GM23338 (cell line): Measurements from ENCODE around the gene SMYD3. TPM values are rescaled to one million over a fixed set of nuclear protein-coding genes. Genes with fewer than 3 reads are reported as not detected.

ENCODE experiments used
- ATAC-seq: fragments of 200-7000 bp; cut with Tn5 transposase; 3 replicates; pipeline ENCODE4 v1.9.1; 2020
- DNase-seq: peaks from one replicate; pipeline ENCODE4 v3.0.0-alpha.2; 2015; ENCODE audit warnings: low spot score
- H2AFZ ChIP-seq: fragments of 200-600 bp; sonication (generic); 2 replicates; pipeline ENCODE4 v1.8.0; 2016; ENCODE audit warnings: antibody characterized with exemption, mild to moderate bottlenecking, moderate library complexity
- H3F3A ChIP-seq: fragments of 200-600 bp; sonication (generic); replicated peaks from 2 replicates; pipeline ENCODE4 v1.8.0; 2017; ENCODE audit warnings: antibody characterized with exemption, mixed run types, low read depth
- H3K27ac ChIP-seq: fragments of 200-600 bp; sonication (generic); 2 replicates; pipeline ENCODE4 v1.6.1; 2016; ENCODE audit warnings: low read depth
- H3K27me3 ChIP-seq: fragments of 200-600 bp; sonication (generic); 2 replicates; pipeline ENCODE4 v1.8.0; 2016; ENCODE audit warnings: mild to moderate bottlenecking, mixed run types, moderate library complexity; ENCODE audit not compliant: insufficient read depth
- H3K36me3 ChIP-seq: fragments of 200-600 bp; sonication (generic); 2 replicates; pipeline ENCODE4 v1.8.0; 2016; ENCODE audit warnings: mild to moderate bottlenecking; ENCODE audit not compliant: insufficient read depth
- H3K4me1 ChIP-seq: fragments of 200-600 bp; sonication (generic); 2 replicates; pipeline ENCODE4 v1.8.0; 2016; ENCODE audit warnings: mild to moderate bottlenecking, moderate library complexity; ENCODE audit not compliant: insufficient read depth
- H3K4me2 ChIP-seq: fragments of 200-600 bp; sonication (generic); 2 replicates; pipeline ENCODE4 v1.7.1; 2017; ENCODE audit warnings: mixed run types
- H3K4me3 ChIP-seq: fragments of 200-600 bp; sonication (generic); 2 replicates; pipeline ENCODE4 v1.6.1; 2016; ENCODE audit warnings: mixed run types
- H3K79me2 ChIP-seq: fragments of 200-600 bp; sonication (generic); replicated peaks from 2 replicates; pipeline ENCODE4 v1.8.0; 2017; ENCODE audit warnings: mild to moderate bottlenecking; ENCODE audit not compliant: insufficient read depth
- H3K9me2 ChIP-seq: fragments of 200-600 bp; sonication (generic); 2 replicates; pipeline ENCODE4 v1.8.0; 2017; ENCODE audit not compliant: insufficient read depth
- H4K20me1 ChIP-seq: fragments of 200-600 bp; sonication (generic); replicated peaks from 2 replicates; pipeline ENCODE4 v1.8.0; 2017; ENCODE audit warnings: mild to moderate bottlenecking; ENCODE audit not compliant: insufficient read depth
- H3K27ac Mint-ChIP-seq: 2 replicates; pipeline ENCODE4 v1.8.0; 2020; ENCODE audit warnings: inconsistent platforms, mild to moderate bottlenecking, moderate library complexity, mixed read lengths
- H3K27me3 Mint-ChIP-seq: 3 replicates; pipeline ENCODE4 v1.8.0; 2022; ENCODE audit warnings: low read depth, mild to moderate bottlenecking, moderate library complexity, mixed read lengths, inconsistent platforms; ENCODE audit not compliant: insufficient read depth, poor library complexity
- H3K36me3 Mint-ChIP-seq: 3 replicates; pipeline ENCODE4 v1.8.0; 2021; ENCODE audit warnings: low read depth, mild to moderate bottlenecking, inconsistent platforms, moderate library complexity, mixed read lengths
- H3K4me1 Mint-ChIP-seq: 3 replicates; pipeline ENCODE4 v1.8.0; 2020; ENCODE audit warnings: mild to moderate bottlenecking, inconsistent platforms, mixed read lengths
- H3K4me3 Mint-ChIP-seq: 3 replicates; pipeline ENCODE4 v1.8.0; 2021; ENCODE audit warnings: moderate library complexity, mild to moderate bottlenecking, inconsistent platforms, mixed read lengths
- H3K9me3 Mint-ChIP-seq: 3 replicates; pipeline ENCODE4 v1.8.0; 2020; ENCODE audit warnings: moderate library complexity, mild to moderate bottlenecking, inconsistent platforms, mixed read lengths
- CREB1 ChIP-seq: fragments of 250-450 bp; sonication (Bioruptor Pico); IDR thresholded peaks from 2 replicates; pipeline ENCODE4 v1.5.0; 2020; ENCODE audit warnings: low read depth, mild to moderate bottlenecking, moderate library complexity
- EZH2 ChIP-seq: fragments of 200-600 bp; sonication (generic); IDR thresholded peaks from one replicate; pipeline ENCODE4 v1.8.0; 2017; ENCODE audit warnings: antibody characterized with exemption, mild to moderate bottlenecking, low read depth; ENCODE audit not compliant: unreplicated experiment
- EZH2phosphoT487 ChIP-seq: fragments of 200-600 bp; sonication (generic); IDR thresholded peaks from one replicate; pipeline ENCODE4 v1.8.1; 2018; ENCODE audit warnings: antibody characterized with exemption; ENCODE audit not compliant: unreplicated experiment
- JUNB ChIP-seq: IDR thresholded peaks from one replicate; pipeline ENCODE4 v1.6.1; 2016; ENCODE audit warnings: antibody characterized with exemption; ENCODE audit not compliant: unreplicated experiment
- NANOG ChIP-seq: IDR thresholded peaks from 2 replicates; pipeline ENCODE4 v1.6.1; 2016; ENCODE audit warnings: antibody characterized with exemption, borderline replicate concordance
- ZNF331 ChIP-seq: fragments of 250-450 bp; sonication (Bioruptor Pico); IDR thresholded peaks from 2 replicates; pipeline ENCODE4 v1.5.0; 2020; ENCODE audit warnings: low read depth, mild to moderate bottlenecking, moderate library complexity
- polyA plus RNA-seq: library from polyadenylated mRNA; unstranded; fragments of >200 nt; fragmentation: Nextera tagmentation; extraction: Ambion mirVana; gene quantifications from 2 replicates; pipeline ENCODE4 v1.2.1, GENCODE V29; 2016
- total RNA-seq: library from RNA; depleted of rRNA; stranded (reverse); fragments of >200 nt; shearing (Covaris generic); gene quantifications from 2 replicates; pipeline ENCODE4 v1.2.3, GENCODE V29; 2014
- TF ChIP-seq, protein P1 (sequence below), 2 experiments: fragments of 200-600 bp in 1 of 2; sonication (generic) in 1 of 2; conservative IDR thresholded peaks; 2 replicates each; pipeline versions ENCODE4 v1.5.1 to v1.6.1; 2016 to 2017; ENCODE audit warnings: antibody characterized with exemption in 2 of 2, low read depth in 2 of 2, mild to moderate bottlenecking in 2 of 2, moderate library complexity in 1 of 2
- TF ChIP-seq, protein P2 (sequence below): IDR thresholded peaks from one replicate; pipeline ENCODE4 v1.6.1; 2018; ENCODE audit warnings: antibody characterized with exemption; ENCODE audit not compliant: unreplicated experiment
- TF ChIP-seq, protein P3 (sequence below): fragments of 250-450 bp; sonication (Bioruptor Pico); IDR thresholded peaks from 2 replicates; pipeline ENCODE4 v1.5.0; 2020; ENCODE audit warnings: mild to moderate bottlenecking, moderate library complexity

The SMYD3 gene
- total and polyA plus RNA-seq, 2 experiments from 2014 or later, result 31.8 to 34.4 TPM

DNA sequence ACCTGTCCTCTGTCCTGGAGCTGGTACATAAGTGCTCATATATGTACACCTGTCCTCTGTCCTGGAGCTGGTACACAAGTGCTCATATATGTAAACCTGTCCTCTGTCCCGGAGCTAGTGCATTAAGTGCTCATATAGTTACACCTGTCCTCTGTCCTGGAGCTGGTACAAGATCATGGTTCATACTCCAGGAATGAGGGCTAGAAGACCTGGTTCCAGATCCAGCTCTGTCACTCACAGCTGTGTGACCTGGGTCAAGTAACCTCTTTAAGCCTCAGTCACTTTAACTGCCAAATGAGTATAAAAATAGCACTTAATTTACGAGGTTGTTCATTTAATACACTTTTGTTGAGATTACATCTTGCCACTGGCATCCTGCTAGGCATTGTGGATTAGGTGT, 28.0 kb downstream of the SMYD3 start:
- Histone ChIP-seq H3K9me2 (no peaks in the 10 kb centered on the region), H3K36me3 (no peaks in the 10 kb centered on the region), H3K4me2 (no peak overlapping the region), H3K27me3 (no peaks in the 10 kb centered on the region), H4K20me1 (no peaks in the 10 kb centered on the region), H3K4me1 (no peaks in the 10 kb centered on the region), H3F3A (no peaks in the 10 kb centered on the region), H3K79me2 (peaks cover 11% of the 10 kb centered on the region; the same call in 1 of the 2 replicates), H3K27ac (no peak overlapping the region), H3K4me3 (no peak overlapping the region), H2AFZ (no peak overlapping the region)
- ATAC-seq (no peak), DNase-seq (no peak)
- H3K4me3 Mint-ChIP-seq, result no peak overlapping the region
- H3K27me3 Mint-ChIP-seq, result no peaks in the 10 kb centered on the region
- no peaks in the 10 kb centered on the region for H3K9me3 Mint-ChIP-seq
- no peak for TF ChIP-seq CREB1 (CRISPR knock-in tag)
- no peak overlapping the region for H3K27ac Mint-ChIP-seq
- H3K36me3 Mint-ChIP-seq, result no peaks in the 10 kb centered on the region
- H3K4me1 Mint-ChIP-seq, result peaks cover 4% of the 10 kb centered on the region; the same call in 2 of the 3 replicates

DNA sequence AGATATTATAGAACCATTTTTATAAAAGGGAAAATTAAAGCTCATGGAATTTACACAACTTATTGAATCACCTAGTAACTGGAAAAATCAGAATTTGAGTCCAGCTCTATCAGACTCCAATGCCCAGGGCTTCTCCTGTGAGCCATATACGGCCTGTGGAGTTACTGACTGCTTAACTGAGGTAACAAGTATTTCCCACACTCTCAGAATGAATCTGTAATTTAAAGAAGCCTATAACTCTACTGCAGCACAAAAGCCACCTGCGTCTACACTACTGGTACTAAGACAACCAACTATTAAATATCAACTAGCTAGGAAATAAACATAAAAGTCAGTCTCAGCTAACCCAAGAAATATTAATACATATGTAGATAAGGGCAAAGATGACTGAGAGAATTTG, 29.4 kb downstream of the SMYD3 start:
- no peaks in the 10 kb centered on the region for H3K27me3 Mint-ChIP-seq
- no peak for DNase-seq
- Histone ChIP-seq H3F3A (no peaks in the 10 kb centered on the region), H3K36me3 (no peaks in the 10 kb centered on the region), H2AFZ (no peak overlapping the region), H3K4me1 (no peaks in the 10 kb centered on the region), H3K4me2 (no peak overlapping the region), H3K4me3 (no peak overlapping the region), H3K27ac (no peak overlapping the region), H3K9me2 (no peaks in the 10 kb centered on the region), H4K20me1 (no peaks in the 10 kb centered on the region), H3K27me3 (no peaks in the 10 kb centered on the region), H3K79me2 (peaks cover 10% of the 10 kb centered on the region; the same call in 1 of the 2 replicates)
- no peak overlapping the region for H3K4me3 Mint-ChIP-seq
- no peaks in the 10 kb centered on the region for H3K9me3 Mint-ChIP-seq
- peaks cover 4% of the 10 kb centered on the region; the same call in 2 of the 3 replicates for H3K4me1 Mint-ChIP-seq
- H3K36me3 Mint-ChIP-seq, result no peaks in the 10 kb centered on the region
- no peak for ATAC-seq
- no peak overlapping the region for H3K27ac Mint-ChIP-seq
- TF ChIP-seq ZNF331 (no peak), EZH2 (no peak), CREB1 (CRISPR knock-in tag) (no peak), EZH2phosphoT487 (no peak), JUNB (no peak), NANOG (no peak)
- TF ChIP-seq, protein P1, sequence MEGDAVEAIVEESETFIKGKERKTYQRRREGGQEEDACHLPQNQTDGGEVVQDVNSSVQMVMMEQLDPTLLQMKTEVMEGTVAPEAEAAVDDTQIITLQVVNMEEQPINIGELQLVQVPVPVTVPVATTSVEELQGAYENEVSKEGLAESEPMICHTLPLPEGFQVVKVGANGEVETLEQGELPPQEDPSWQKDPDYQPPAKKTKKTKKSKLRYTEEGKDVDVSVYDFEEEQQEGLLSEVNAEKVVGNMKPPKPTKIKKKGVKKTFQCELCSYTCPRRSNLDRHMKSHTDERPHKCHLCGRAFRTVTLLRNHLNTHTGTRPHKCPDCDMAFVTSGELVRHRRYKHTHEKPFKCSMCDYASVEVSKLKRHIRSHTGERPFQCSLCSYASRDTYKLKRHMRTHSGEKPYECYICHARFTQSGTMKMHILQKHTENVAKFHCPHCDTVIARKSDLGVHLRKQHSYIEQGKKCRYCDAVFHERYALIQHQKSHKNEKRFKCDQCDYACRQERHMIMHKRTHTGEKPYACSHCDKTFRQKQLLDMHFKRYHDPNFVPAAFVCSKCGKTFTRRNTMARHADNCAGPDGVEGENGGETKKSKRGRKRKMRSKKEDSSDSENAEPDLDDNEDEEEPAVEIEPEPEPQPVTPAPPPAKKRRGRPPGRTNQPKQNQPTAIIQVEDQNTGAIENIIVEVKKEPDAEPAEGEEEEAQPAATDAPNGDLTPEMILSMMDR (conservative IDR thresholded peaks at IDR 0.05; ENCODE audit: low read depth in 2 of 2), result no peak
- TF ChIP-seq, protein P2, sequence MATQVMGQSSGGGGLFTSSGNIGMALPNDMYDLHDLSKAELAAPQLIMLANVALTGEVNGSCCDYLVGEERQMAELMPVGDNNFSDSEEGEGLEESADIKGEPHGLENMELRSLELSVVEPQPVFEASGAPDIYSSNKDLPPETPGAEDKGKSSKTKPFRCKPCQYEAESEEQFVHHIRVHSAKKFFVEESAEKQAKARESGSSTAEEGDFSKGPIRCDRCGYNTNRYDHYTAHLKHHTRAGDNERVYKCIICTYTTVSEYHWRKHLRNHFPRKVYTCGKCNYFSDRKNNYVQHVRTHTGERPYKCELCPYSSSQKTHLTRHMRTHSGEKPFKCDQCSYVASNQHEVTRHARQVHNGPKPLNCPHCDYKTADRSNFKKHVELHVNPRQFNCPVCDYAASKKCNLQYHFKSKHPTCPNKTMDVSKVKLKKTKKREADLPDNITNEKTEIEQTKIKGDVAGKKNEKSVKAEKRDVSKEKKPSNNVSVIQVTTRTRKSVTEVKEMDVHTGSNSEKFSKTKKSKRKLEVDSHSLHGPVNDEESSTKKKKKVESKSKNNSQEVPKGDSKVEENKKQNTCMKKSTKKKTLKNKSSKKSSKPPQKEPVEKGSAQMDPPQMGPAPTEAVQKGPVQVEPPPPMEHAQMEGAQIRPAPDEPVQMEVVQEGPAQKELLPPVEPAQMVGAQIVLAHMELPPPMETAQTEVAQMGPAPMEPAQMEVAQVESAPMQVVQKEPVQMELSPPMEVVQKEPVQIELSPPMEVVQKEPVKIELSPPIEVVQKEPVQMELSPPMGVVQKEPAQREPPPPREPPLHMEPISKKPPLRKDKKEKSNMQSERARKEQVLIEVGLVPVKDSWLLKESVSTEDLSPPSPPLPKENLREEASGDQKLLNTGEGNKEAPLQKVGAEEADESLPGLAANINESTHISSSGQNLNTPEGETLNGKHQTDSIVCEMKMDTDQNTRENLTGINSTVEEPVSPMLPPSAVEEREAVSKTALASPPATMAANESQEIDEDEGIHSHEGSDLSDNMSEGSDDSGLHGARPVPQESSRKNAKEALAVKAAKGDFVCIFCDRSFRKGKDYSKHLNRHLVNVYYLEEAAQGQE, result no peak
- TF ChIP-seq, protein P3, sequence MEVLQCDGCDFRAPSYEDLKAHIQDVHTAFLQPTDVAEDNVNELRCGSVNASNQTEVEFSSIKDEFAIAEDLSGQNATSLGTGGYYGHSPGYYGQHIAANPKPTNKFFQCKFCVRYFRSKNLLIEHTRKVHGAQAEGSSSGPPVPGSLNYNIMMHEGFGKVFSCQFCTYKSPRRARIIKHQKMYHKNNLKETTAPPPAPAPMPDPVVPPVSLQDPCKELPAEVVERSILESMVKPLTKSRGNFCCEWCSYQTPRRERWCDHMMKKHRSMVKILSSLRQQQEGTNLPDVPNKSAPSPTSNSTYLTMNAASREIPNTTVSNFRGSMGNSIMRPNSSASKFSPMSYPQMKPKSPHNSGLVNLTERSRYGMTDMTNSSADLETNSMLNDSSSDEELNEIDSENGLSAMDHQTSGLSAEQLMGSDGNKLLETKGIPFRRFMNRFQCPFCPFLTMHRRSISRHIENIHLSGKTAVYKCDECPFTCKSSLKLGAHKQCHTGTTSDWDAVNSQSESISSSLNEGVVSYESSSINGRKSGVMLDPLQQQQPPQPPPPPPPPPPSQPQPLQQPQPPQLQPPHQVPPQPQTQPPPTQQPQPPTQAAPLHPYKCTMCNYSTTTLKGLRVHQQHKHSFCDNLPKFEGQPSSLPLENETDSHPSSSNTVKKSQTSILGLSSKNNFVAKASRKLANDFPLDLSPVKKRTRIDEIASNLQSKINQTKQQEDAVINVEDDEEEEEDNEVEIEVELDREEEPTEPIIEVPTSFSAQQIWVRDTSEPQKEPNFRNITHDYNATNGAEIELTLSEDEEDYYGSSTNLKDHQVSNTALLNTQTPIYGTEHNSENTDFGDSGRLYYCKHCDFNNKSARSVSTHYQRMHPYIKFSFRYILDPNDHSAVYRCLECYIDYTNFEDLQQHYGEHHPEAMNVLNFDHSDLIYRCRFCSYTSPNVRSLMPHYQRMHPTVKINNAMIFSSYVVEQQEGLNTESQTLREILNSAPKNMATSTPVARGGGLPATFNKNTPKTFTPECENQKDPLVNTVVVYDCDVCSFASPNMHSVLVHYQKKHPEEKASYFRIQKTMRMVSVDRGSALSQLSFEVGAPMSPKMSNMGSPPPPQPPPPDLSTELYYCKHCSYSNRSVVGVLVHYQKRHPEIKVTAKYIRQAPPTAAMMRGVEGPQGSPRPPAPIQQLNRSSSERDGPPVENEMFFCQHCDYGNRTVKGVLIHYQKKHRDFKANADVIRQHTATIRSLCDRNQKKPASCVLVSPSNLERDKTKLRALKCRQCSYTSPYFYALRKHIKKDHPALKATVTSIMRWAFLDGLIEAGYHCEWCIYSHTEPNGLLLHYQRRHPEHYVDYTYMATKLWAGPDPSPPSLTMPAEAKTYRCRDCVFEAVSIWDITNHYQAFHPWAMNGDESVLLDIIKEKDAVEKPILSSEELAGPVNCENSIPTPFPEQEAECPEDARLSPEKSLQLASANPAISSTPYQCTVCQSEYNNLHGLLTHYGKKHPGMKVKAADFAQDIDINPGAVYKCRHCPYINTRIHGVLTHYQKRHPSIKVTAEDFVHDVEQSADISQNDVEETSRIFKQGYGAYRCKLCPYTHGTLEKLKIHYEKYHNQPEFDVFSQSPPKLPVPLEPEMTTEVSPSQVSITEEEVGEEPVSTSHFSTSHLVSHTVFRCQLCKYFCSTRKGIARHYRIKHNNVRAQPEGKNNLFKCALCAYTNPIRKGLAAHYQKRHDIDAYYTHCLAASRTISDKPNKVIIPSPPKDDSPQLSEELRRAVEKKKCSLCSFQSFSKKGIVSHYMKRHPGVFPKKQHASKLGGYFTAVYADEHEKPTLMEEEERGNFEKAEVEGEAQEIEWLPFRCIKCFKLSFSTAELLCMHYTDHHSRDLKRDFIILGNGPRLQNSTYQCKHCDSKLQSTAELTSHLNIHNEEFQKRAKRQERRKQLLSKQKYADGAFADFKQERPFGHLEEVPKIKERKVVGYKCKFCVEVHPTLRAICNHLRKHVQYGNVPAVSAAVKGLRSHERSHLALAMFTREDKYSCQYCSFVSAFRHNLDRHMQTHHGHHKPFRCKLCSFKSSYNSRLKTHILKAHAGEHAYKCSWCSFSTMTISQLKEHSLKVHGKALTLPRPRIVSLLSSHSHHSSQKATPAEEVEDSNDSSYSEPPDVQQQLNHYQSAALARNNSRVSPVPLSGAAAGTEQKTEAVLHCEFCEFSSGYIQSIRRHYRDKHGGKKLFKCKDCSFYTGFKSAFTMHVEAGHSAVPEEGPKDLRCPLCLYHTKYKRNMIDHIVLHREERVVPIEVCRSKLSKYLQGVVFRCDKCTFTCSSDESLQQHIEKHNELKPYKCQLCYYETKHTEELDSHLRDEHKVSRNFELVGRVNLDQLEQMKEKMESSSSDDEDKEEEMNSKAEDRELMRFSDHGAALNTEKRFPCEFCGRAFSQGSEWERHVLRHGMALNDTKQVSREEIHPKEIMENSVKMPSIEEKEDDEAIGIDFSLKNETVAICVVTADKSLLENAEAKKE (CRISPR knock-in tag), result no peak
